IMR-90 (cell line): ENCODE measurements around the gene NSUN7. TPM values are rescaled to one million over a fixed set of nuclear protein-coding genes. Genes with fewer than 3 reads are reported as not detected.

Experiments
- ATAC-seq: fragments of 200-7000 bp; cut with Tn5 transposase; 2 replicates; pipeline ENCODE4 v1.9.1; 2020; ENCODE audit warnings: low read depth, mild to moderate bottlenecking, moderate library complexity
- BruUV-seq: library from RNA; stranded (reverse); fragments of 400-500 nt; replicated peaks from 2 replicates; lab custom pipeline; 2021; lab: Mats Ljungman, UMichigan
- CTCF ChIA-PET: fragments of 300-600 bp; formaldehyde crosslinking; extraction: SDS; loops from one replicate; lab custom pipeline; 2021; ENCODE audit warnings: antibody characterized with exemption; lab: Yijun Ruan, JAX
- POLR2A ChIA-PET: fragments of 300-600 bp; sonication (Branson Sonifier 250); formaldehyde crosslinking; loops from one replicate; lab custom pipeline; 2022; ENCODE audit warnings: antibody characterized with exemption; ENCODE audit not compliant: unreplicated experiment; lab: Charles Lee
- DNase-seq: peaks from one replicate; pipeline ENCODE4 v3.0.0; 2013
- H2AFZ ChIP-seq: replicated peaks from 2 replicates; pipeline ENCODE3; 2013; ENCODE audit warnings: low read length, mild to moderate bottlenecking; ENCODE audit not compliant: poor library complexity
- H2AK5ac ChIP-seq: 2 replicates; pipeline ENCODE4 v1.6.1; 2013; ENCODE audit warnings: low read depth, low read length, inconsistent platforms
- H2AK9ac ChIP-seq: replicated peaks from 2 replicates; pipeline ENCODE3; 2013; ENCODE audit warnings: mild to moderate bottlenecking, low read depth, low read length, moderate library complexity; ENCODE audit not compliant: poor library complexity
- H2BK120ac ChIP-seq: 2 replicates; pipeline ENCODE4 v1.6.1; 2013; ENCODE audit warnings: low read depth, low read length, inconsistent platforms
- H2BK15ac ChIP-seq: 3 replicates; pipeline ENCODE4 v1.6.1; 2013; ENCODE audit warnings: low read depth, low read length, inconsistent platforms
- H2BK20ac ChIP-seq: 2 replicates; pipeline ENCODE4 v1.6.1; 2013; ENCODE audit warnings: low read depth, mild to moderate bottlenecking, inconsistent platforms, low read length, moderate library complexity
- H2BK5ac ChIP-seq: 2 replicates; pipeline ENCODE4 v1.6.1; 2013; ENCODE audit warnings: mild to moderate bottlenecking, low read depth, low read length, inconsistent platforms; ENCODE audit not compliant: poor library complexity, severe bottlenecking
- H3K14ac ChIP-seq: replicated peaks from 2 replicates; pipeline ENCODE4 v1.6.1; 2013; ENCODE audit warnings: low read depth, low read length, inconsistent platforms
- H3K18ac ChIP-seq: 2 replicates; pipeline ENCODE4 v1.6.1; 2013; ENCODE audit warnings: low read depth, low read length, control low read depth
- H3K23ac ChIP-seq: 2 replicates; pipeline ENCODE4 v1.6.1; 2013; ENCODE audit warnings: low read depth, low read length, inconsistent platforms
- H3K27ac ChIP-seq: 2 replicates; pipeline ENCODE4 v1.5.1; 2013; ENCODE audit warnings: mild to moderate bottlenecking, control low read depth, low read length; ENCODE audit not compliant: insufficient read depth
- H3K27me3 ChIP-seq: 2 replicates; pipeline ENCODE4 v1.6.1; 2013; ENCODE audit warnings: low read length; ENCODE audit not compliant: control insufficient read depth, insufficient read depth
- H3K36me3 ChIP-seq: 2 replicates; pipeline ENCODE4 v1.6.1; 2013; ENCODE audit warnings: low read length, mixed read lengths; ENCODE audit not compliant: control insufficient read depth, insufficient read depth
- H3K4ac ChIP-seq: 2 replicates; pipeline ENCODE4 v1.6.1; 2013; ENCODE audit warnings: low read depth, low read length, inconsistent platforms
- H3K4me1 ChIP-seq: 2 replicates; pipeline ENCODE4 v1.6.1; 2013; ENCODE audit warnings: low read length, mixed read lengths; ENCODE audit not compliant: control insufficient read depth, insufficient read depth
- H3K4me2 ChIP-seq: 2 replicates; pipeline ENCODE4 v1.6.1; 2013; ENCODE audit warnings: low read depth, mild to moderate bottlenecking, control low read depth, low read length, moderate library complexity
- H3K4me3 ChIP-seq: 2 replicates; pipeline ENCODE4 v1.5.1; 2013; ENCODE audit warnings: low read depth, mild to moderate bottlenecking, control low read depth, low read length, moderate library complexity; ENCODE audit not compliant: insufficient read depth
- H3K56ac ChIP-seq: 2 replicates; pipeline ENCODE4 v1.6.1; 2013; ENCODE audit warnings: low read length, inconsistent platforms; ENCODE audit not compliant: insufficient read depth; ENCODE audit errors: extremely low read depth
- H3K79me1 ChIP-seq, 2 experiments: 2 replicates each; pipeline ENCODE4 v1.6.1; 2013; ENCODE audit warnings: low read length in 2 of 2, inconsistent platforms in 1 of 2, low read depth in 1 of 2
- H3K9ac ChIP-seq: 2 replicates; pipeline ENCODE4 v1.6.1; 2013; ENCODE audit warnings: low read depth, low read length, control low read depth
- H3K9me1 ChIP-seq: 2 replicates; pipeline ENCODE4 v1.6.1; 2013; ENCODE audit warnings: low read length, inconsistent platforms; ENCODE audit not compliant: insufficient read depth
- H3K9me3 ChIP-seq: 2 replicates; pipeline ENCODE4 v1.6.1; 2013; ENCODE audit warnings: low read length; ENCODE audit not compliant: control insufficient read depth, insufficient read depth
- H4K20me1 ChIP-seq: 2 replicates; pipeline ENCODE4 v1.6.1; 2013; ENCODE audit warnings: low read length, inconsistent platforms; ENCODE audit not compliant: insufficient read depth
- H4K5ac ChIP-seq: 2 replicates; pipeline ENCODE4 v1.6.1; 2013; ENCODE audit warnings: mild to moderate bottlenecking, low read depth, low read length, control low read depth
- H4K8ac ChIP-seq, 2 experiments: 2 replicates each; pipeline ENCODE4 v1.6.1; 2013; ENCODE audit warnings: low read depth in 2 of 2, low read length in 2 of 2, control low read depth in 1 of 2, inconsistent platforms in 1 of 2
- H4K91ac ChIP-seq: 2 replicates; pipeline ENCODE4 v1.6.1; 2013; ENCODE audit warnings: low read depth, low read length, inconsistent platforms; ENCODE audit not compliant: insufficient read depth
- CEBPB ChIP-seq: IDR thresholded peaks from 2 replicates; pipeline ENCODE4 v1.6.1; 2012; ENCODE audit warnings: low read depth, low read length, improper control_type of control experiment
- MAFK ChIP-seq: IDR thresholded peaks from 2 replicates; pipeline ENCODE4 v1.6.1; 2012; ENCODE audit warnings: low read depth, low read length, improper control_type of control experiment
- WGBS, 2 experiments: methylation state at CpG; one replicate each; pipeline versions ENCODE4 v1.1.5 to v1.1.7; 2013; ENCODE audit warnings: missing lambda C conversion rate in 2 of 2; ENCODE audit not compliant: insufficient read length in 1 of 2; ENCODE audit errors: extremely low coverage in 2 of 2; 5-methylcytosine and 5-hydroxymethylcytosine counted together
- dilution Hi-C: fragments of 300-500 bp; cut with HindIII; formaldehyde crosslinking; loops from one replicate; pipeline ENCODE4 v1.14.3; 2018; ENCODE audit warnings: low sequenced_read_pairs; ENCODE audit not compliant: unreplicated experiment
- in situ Hi-C: fragments of 300-500 bp; cut with MboI; formaldehyde crosslinking; loops from 3 replicates; pipeline ENCODE4 v1.14.3; 2019; ENCODE audit warnings: low sequenced_read_pairs, inconsistent platforms, mixed read lengths
- intact Hi-C: fragments of 100-400 bp; cut with micrococcal nuclease; formaldehyde crosslinking; loops from 2 replicates; pipeline ENCODE4 v1.10.0; 2022
- polyA plus RNA-seq, 3 experiments: library from polyadenylated mRNA; depleted of rRNA; stranded (reverse); fragments of >200 nt; gene quantifications; 2 replicates each; pipeline ENCODE4 v1.2.3, GENCODE V29; 2012; ENCODE audit warnings: low replicate concordance in 1 of 3
- total RNA-seq: library from RNA; depleted of rRNA; stranded (reverse); fragments of >200 nt; gene quantifications from 2 replicates; pipeline ENCODE4 v1.2.3, GENCODE V29; 2012

Gene NSUN7
- total and polyA plus RNA-seq, 2 of the 4 experiments (the other 2 are of a cell fraction), result not detected

DNA sequence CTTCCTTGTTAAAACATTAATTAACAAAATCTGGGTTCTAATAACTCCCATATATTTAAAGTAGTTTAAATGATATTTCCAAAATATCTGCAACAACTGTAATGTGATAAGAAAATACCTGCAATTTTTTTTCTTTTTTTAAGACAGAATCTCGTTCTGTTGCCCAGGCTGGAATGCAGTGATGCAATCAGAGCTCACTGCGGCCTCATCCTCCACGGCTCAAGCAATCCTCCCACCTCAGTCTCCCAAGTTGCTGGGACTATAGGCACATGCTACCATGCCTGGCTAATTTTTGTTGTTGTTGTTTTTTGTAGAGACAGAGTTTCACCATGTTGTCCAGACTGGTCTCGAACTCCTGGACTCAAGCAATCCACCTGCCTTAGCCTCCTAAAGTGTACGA, 45.7 kb upstream of the NSUN7 start:
- Histone ChIP-seq H3K4me2 (no peak overlapping the region), H3K56ac (no peak overlapping the region), H3K9ac (no peak overlapping the region), H3K4ac (no peak overlapping the region), H3K27ac (no peak overlapping the region), H4K20me1 (no peaks in the 10 kb centered on the region), H2BK20ac (no peak overlapping the region), H2BK5ac (no peak overlapping the region), H2BK15ac (no peak overlapping the region), H3K18ac (no peak overlapping the region), H3K4me3 (no peak overlapping the region), H4K5ac (no peak overlapping the region), H2AFZ (no peak overlapping the region), H3K27me3 (no peaks in the 10 kb centered on the region; the same call in 1 of the 2 replicates), H4K8ac (no peak overlapping the region), H2AK5ac (no peak overlapping the region), H3K4me1 (no peaks in the 10 kb centered on the region), H2BK120ac (no peak overlapping the region), H3K14ac (no peak overlapping the region), H3K79me1 (no peaks in the 10 kb centered on the region), H4K91ac (no peak overlapping the region), H3K36me3 (no peaks in the 10 kb centered on the region), H3K23ac (no peak overlapping the region), H2AK9ac (no peak overlapping the region), H3K9me3 (no peaks in the 10 kb centered on the region), H3K9me1 (no peaks in the 10 kb centered on the region)
- ChIA-PET CTCF (no interaction called here), POLR2A (no interaction called here)
- no CpG with 5 or more reads among the region's 5 CpGs for WGBS, 2 experiments
- TF ChIP-seq MAFK (no peak), CEBPB (0 out of 2 replicates have a peak, but pooled peaks have one; percentile 13)
- intact Hi-C loops, result no loop called here
- ATAC-seq, result no peak
- dilution Hi-C loops, result no loop called here
- in situ Hi-C loops, result loop anchor here (25.0 kb wide), 1 partner anchor 108 kb away; no protein-coding TSS in a partner anchor
- no peak for DNase-seq
- no TSS peak for BruUV-seq
